Bronchial epithelial cell (primary cell): Measurements from ENCODE around the gene TSPEAR. TPM values are rescaled to one million over a fixed set of nuclear protein-coding genes. Genes with fewer than 3 reads are reported as not detected.

Source experiments
- DNase-seq: peaks from one replicate; pipeline ENCODE4 v3.0.0-alpha.2; 2010; ENCODE audit warnings: low read depth
- FAIRE-seq: peaks from 2 replicates; lab custom pipeline; 2011; peaks lifted over from hg19 to GRCh38; lab: Jason Lieb, UNC
- H3K27me3 ChIP-seq: 2 replicates; pipeline ENCODE4 v1.5.1; 2011; ENCODE audit warnings: low read length; ENCODE audit not compliant: control insufficient read depth, insufficient read depth
- H3K36me3 ChIP-seq: 2 replicates; pipeline ENCODE4 v1.5.1; 2011; ENCODE audit warnings: low read length; ENCODE audit not compliant: control insufficient read depth, insufficient read depth
- H3K4me3 ChIP-seq: 2 replicates; pipeline ENCODE4 v1.5.1; 2011; ENCODE audit warnings: mild to moderate bottlenecking, low read depth, low read length, control low read depth
- total RNA-seq: library from RNA; depleted of rRNA; stranded (reverse); fragments of >200 nt; gene quantifications from 2 replicates; pipeline ENCODE4 v1.2.1, GENCODE V29; 2014
- TF ChIP-seq, protein P1 (sequence below): IDR thresholded peaks from 2 replicates; pipeline ENCODE4 v1.5.1; 2011; ENCODE audit warnings: mild to moderate bottlenecking, moderate library complexity, low read length, control low read depth, inconsistent platforms; ENCODE audit not compliant: insufficient read depth, severe bottlenecking

TSPEAR gene
- total RNA-seq, 1 donor from 2014 or later = not detected

DNA sequence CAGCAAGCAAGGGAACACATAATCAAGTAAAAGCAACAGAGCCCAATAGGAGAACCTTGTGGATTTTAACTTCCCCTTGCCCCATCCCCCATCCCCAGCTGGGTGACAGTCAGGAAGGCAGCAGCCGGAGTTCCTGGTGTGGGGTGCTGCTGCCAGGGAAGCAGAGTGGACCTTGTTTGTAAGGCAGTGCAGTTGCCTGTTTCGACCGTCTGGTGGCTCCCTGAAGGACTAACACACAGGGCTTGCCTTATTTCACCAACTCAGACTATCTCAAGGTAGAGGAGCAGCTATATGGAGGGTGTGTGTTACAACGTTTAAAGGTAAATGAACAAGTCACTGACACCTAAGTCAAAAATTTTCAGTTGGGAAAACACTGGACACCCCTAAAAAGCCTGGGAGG, 92.9 kb downstream of the TSPEAR start:
- no peaks in the 10 kb centered on the region for H3K27me3 ChIP-seq
- TF ChIP-seq, protein P1, sequence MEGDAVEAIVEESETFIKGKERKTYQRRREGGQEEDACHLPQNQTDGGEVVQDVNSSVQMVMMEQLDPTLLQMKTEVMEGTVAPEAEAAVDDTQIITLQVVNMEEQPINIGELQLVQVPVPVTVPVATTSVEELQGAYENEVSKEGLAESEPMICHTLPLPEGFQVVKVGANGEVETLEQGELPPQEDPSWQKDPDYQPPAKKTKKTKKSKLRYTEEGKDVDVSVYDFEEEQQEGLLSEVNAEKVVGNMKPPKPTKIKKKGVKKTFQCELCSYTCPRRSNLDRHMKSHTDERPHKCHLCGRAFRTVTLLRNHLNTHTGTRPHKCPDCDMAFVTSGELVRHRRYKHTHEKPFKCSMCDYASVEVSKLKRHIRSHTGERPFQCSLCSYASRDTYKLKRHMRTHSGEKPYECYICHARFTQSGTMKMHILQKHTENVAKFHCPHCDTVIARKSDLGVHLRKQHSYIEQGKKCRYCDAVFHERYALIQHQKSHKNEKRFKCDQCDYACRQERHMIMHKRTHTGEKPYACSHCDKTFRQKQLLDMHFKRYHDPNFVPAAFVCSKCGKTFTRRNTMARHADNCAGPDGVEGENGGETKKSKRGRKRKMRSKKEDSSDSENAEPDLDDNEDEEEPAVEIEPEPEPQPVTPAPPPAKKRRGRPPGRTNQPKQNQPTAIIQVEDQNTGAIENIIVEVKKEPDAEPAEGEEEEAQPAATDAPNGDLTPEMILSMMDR = no peak
- no peaks in the 10 kb centered on the region for H3K36me3 ChIP-seq
- DNase-seq (no peak), FAIRE-seq (no peak)
- H3K4me3 ChIP-seq = no peak overlapping the region

DNA sequence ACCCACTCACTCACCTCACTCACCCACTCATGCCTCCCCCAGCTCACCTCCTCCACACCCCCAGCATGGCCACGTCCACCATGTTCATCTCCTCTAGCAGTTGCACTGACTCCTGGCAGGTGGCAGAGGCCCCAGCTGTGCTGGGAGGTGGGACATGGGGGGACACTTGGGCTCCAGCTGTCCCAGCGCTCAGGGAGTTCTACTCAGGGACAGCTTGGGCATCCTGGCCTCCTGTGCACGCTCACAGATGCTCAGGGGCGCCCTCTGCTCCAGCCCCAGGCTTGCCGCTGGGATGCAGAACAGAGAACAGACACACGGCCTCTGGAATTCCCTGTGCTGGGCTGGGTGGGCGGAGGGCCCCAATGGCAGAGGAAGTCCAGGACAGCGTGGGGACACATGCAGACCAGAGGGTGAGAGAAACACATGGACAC, 94.3 kb downstream of the TSPEAR start:
- no peak for FAIRE-seq

DNA sequence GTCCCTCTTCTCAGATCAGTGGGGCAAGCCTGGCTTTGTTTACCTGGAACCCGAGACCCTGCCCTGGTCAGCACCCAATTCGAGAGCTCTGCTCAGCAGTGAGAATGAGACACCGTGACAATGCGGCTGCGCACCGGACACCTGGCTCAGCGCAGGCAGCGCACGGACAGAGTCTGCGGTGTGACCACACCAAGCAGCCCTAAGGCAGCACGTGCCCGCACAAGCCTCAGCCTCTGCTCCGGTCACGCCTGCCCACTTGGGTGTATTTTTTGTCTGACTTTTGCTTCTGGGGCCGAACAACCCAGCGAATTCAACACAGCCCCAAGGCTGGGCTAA, 94.8 kb downstream of the TSPEAR start:
- DNase-seq (no peak), FAIRE-seq (no peak)
- Histone ChIP-seq H3K36me3 (no peaks in the 10 kb centered on the region), H3K27me3 (no peaks in the 10 kb centered on the region), H3K4me3 (no peak overlapping the region)
- TF ChIP-seq, protein P1 = no peak

More for the DNA sequence above, 94.3 kb downstream of the TSPEAR start:
- no peak for DNase-seq
- TF ChIP-seq, protein P1 = no peak
- H3K27me3 ChIP-seq = no peaks in the 10 kb centered on the region
- H3K36me3 ChIP-seq = no peaks in the 10 kb centered on the region
- H3K4me3 ChIP-seq = no peak overlapping the region

DNA sequence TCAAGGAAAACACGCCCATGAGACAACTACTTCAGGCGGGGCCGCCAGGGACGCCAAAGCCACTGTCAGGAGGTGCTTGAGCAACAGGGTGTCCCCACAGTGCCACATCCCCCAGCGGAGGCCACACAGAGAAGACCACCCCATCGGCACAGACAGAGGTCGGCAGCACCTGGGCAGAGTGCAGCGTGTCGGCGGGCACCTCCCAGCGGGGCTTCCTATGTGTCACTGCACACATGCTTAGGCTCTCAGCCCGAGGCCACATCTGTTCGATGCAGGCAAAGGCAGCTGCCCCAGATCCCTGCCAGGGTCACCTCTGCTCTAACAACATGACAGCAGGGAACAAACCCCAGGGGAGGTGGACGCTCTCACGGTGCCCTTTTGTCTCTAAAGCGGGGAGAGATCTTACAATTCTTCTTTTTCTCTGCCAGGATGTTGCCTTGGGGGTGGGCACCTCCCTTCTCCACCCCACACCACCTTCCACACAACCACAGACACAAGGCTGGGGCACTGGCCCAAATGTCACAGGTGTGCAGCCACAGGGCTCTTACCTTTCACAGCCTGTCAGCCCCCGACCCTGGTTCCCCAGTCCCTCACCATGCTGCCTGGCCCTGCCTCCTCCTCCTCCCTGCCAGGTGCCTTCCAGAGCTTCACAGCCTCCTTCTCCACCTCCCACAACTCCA, 95.3 kb downstream of the TSPEAR start:
- H3K27me3 ChIP-seq = no peaks in the 10 kb centered on the region
- FAIRE-seq = no peak

DNA sequence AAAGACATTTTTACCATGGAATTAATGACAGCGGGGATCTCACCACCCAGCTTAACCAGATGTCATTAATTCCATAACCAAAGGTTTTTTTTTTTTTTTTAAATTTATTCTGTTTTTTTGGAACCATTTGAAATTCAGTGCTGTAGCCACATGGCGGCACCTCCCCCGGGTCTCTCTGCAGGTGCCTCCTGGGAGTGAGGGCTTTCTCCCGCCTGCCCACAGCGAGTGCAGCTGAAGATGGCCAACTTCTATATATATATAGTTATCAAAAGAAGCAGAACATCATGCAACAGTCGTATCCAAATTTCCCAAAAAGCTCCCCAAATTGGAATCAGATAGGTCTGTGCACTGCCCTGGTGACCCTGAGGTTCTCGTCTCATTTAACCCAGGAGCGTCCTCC, 95.9 kb downstream of the TSPEAR start:
- Histone ChIP-seq H3K27me3 (no peaks in the 10 kb centered on the region), H3K4me3 (no peak overlapping the region), H3K36me3 (no peaks in the 10 kb centered on the region)
- DNase-seq (no peak), FAIRE-seq (no peak)
- TF ChIP-seq, protein P1 = no peak

More for the DNA sequence above, 95.3 kb downstream of the TSPEAR start:
- TF ChIP-seq, protein P1 = no peak
- no peak for DNase-seq
- Histone ChIP-seq H3K4me3 (no peak overlapping the region), H3K36me3 (no peaks in the 10 kb centered on the region)

DNA sequence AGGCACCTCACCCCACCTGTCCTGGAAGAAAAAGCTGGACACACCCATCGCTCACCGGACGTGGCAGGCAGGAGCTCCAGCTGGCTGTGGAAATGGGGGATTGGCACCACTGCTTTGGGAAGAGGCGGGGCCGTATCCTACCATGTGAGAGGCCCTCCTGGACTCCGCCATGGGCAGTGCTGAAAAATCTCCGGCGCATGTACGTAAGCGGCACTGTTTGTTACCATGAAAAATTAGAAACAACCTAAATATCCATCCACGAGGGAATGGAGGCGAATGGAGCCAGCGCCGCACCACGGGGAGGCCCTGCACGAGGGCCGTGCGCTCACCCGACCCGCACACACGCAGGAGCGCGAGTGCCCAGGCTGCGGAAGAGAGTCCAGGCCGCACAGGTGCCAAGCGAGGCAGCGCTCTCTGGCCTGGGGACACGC, 96.4 kb downstream of the TSPEAR start:
- no peak for DNase-seq
- TF ChIP-seq, protein P1 = no peak
- FAIRE-seq = no peak
- Histone ChIP-seq H3K36me3 (no peaks in the 10 kb centered on the region), H3K4me3 (no peak overlapping the region), H3K27me3 (no peaks in the 10 kb centered on the region)
